Liver (tissue), 3 donors: ENCODE measurements around the gene CLDN20.

Experiments
- CTCF ChIP-seq: fragments of 150-350 bp; IDR thresholded peaks from 2 replicates; pipeline ENCODE4 v1.5.1; 2017; ENCODE audit warnings: improper control_type of control experiment, low read depth, low read length; ENCODE audit not compliant: missing input control
- FOXA2 ChIP-seq: IDR thresholded peaks from 2 replicates; pipeline ENCODE4 v1.6.1; 2016; ENCODE audit warnings: antibody characterized with exemption
- HNF4A ChIP-seq, 2 donors: conservative IDR thresholded peaks; 2 replicates each; pipeline ENCODE4 v1.6.1; 2016; ENCODE audit warnings: antibody characterized with exemption in 2 of 2, mild to moderate bottlenecking in 2 of 2
- YY1 ChIP-seq: IDR thresholded peaks from 2 replicates; pipeline ENCODE4 v1.6.1; 2016; ENCODE audit warnings: antibody characterized with exemption, mild to moderate bottlenecking
- donor health status: healthy.
- donor health status: healthy.

GRCh38 chr6:155215906-155216305 lies 47.9 kb upstream of the CLDN20 start:
- no peak for TF ChIP-seq CTCF
- TF ChIP-seq HNF4A (conservative IDR thresholded peaks at IDR 0.05): no peak
- TF ChIP-seq FOXA2: no peak
- no peak for TF ChIP-seq YY1
